ENCODE results near the gene AP4B1.

- TF ChIP-seq CTCF (IDR thresholded peaks at IDR 0.05) (no peak), POLR2A (IDR thresholded peaks at IDR 0.05) (no peak)
Observed at GRCh38 chr1:113951719-113952118, 47.1 kb upstream of the AP4B1 start.
